HG03066 (cell line): ENCODE results near the gene VWA5B1.
"Not testable (repeated sequence)": the region's sequence is repeated elsewhere in the genome, so short reads cannot be mapped to it uniquely, and the experiment has no call there.

Experiments
- ATAC-seq: cut with Tn5 transposase; IDR thresholded peaks from one replicate; pipeline ENCODE4 v1.9.1; 2021; ENCODE audit warnings: low read depth; ENCODE audit not compliant: unreplicated experiment

Gene VWA5B1

GRCh38 chr1:20280341-20280740 is 10.3 kb upstream of the VWA5B1 start:
- no peak for ATAC-seq

- ATAC-seq: no peak
Observed at GRCh38 chr1:20280906-20281305, 9.8 kb upstream of the VWA5B1 start.

GRCh38 chr1:20281801-20282200 is 8.9 kb upstream of the VWA5B1 start:
- no peak for ATAC-seq

GRCh38 chr1:20282533-20282932 is 8.1 kb upstream of the VWA5B1 start:
- no peak for ATAC-seq

GRCh38 chr1:20284046-20284445 is 6.6 kb upstream of the VWA5B1 start:
- ATAC-seq: no peak

- ATAC-seq: no peak
Observed at GRCh38 chr1:20284625-20285024, 6.0 kb upstream of the VWA5B1 start.

- ATAC-seq: no peak
Observed at GRCh38 chr1:20285510-20285909, 5.2 kb upstream of the VWA5B1 start.

GRCh38 chr1:20287696-20288095 is 3.0 kb upstream of the VWA5B1 start:
- not testable (repeated sequence) for ATAC-seq

- no peak for ATAC-seq
Observed at GRCh38 chr1:20291645-20292084, 990 bp downstream of the VWA5B1 start.

- no peak for ATAC-seq
Observed at GRCh38 chr1:20298626-20299025, 8.0 kb downstream of the VWA5B1 start.

GRCh38 chr1:20301463-20302107 is 10.9 kb downstream of the VWA5B1 start:
- no peak for ATAC-seq

GRCh38 chr1:20302108-20302471 is 11.4 kb downstream of the VWA5B1 start:
- ATAC-seq: no peak

GRCh38 chr1:20307026-20307425 is 16.4 kb downstream of the VWA5B1 start:
- ATAC-seq: no peak

- ATAC-seq: no peak
Observed at GRCh38 chr1:20308569-20308968, 17.9 kb downstream of the VWA5B1 start.

- ATAC-seq: no peak
Observed at GRCh38 chr1:20311289-20311688, 20.6 kb downstream of the VWA5B1 start.

- ATAC-seq: no peak
Observed at GRCh38 chr1:20312310-20312709, 21.6 kb downstream of the VWA5B1 start.

GRCh38 chr1:20312818-20313217 is 22.1 kb downstream of the VWA5B1 start:
- no peak for ATAC-seq

GRCh38 chr1:20317471-20317870 is 26.8 kb downstream of the VWA5B1 start:
- ATAC-seq: no peak

- ATAC-seq: no peak
Observed at GRCh38 chr1:20318521-20318920, 27.8 kb downstream of the VWA5B1 start.

GRCh38 chr1:20318971-20319370 is 28.3 kb downstream of the VWA5B1 start:
- ATAC-seq: no peak

GRCh38 chr1:20319456-20320220 is 29.0 kb downstream of the VWA5B1 start:
- ATAC-seq: no peak

GRCh38 chr1:20320704-20321103 is 30.0 kb downstream of the VWA5B1 start:
- ATAC-seq: no peak
